H1 (cell line): ENCODE measurements around the gene STT3B. TPM values are rescaled to one million over a fixed set of nuclear protein-coding genes. Genes with fewer than 3 reads are reported as not detected.

Experiments
- CTCF ChIA-PET: fragments of 300-600 bp; sonication (Branson Sonifier 250); formaldehyde crosslinking; loops from one replicate; lab custom pipeline; 2021; ENCODE audit not compliant: partially characterized antibody; lab: Charles Lee
- POLR2A ChIA-PET: fragments of 300-600 bp; sonication (Branson Sonifier 250); formaldehyde crosslinking; loops from one replicate; lab custom pipeline; 2021; ENCODE audit warnings: inconsistent platforms; ENCODE audit not compliant: partially characterized antibody; lab: Charles Lee
- DNase-seq, 2 experiments: peaks; one replicate each; pipeline versions ENCODE4 v3.0.0 to v3.0.0-alpha.2; 2010 to 2022; ENCODE audit warnings: low spot score in 2 of 2, low read depth in 1 of 2, mixed read lengths in 1 of 2
- FAIRE-seq: peaks from 2 replicates; lab custom pipeline; 2011; peaks lifted over from hg19 to GRCh38; lab: Jason Lieb, UNC
- H2AFZ ChIP-seq: 2 replicates; pipeline ENCODE4 v1.8.1; 2012; ENCODE audit warnings: low read length, inconsistent platforms
- H2AK5ac ChIP-seq: 2 replicates; pipeline ENCODE4 v1.6.1; 2013; ENCODE audit warnings: low read depth, low read length
- H2BK120ac ChIP-seq: replicated peaks from 2 replicates; pipeline ENCODE3; 2013; ENCODE audit warnings: low read depth, low read length, inconsistent platforms
- H2BK12ac ChIP-seq: 2 replicates; pipeline ENCODE4 v1.6.1; 2013; ENCODE audit warnings: low read depth, low read length
- H2BK15ac ChIP-seq: 2 replicates; pipeline ENCODE4 v1.6.1; 2013; ENCODE audit warnings: low read length
- H2BK20ac ChIP-seq: 2 replicates; pipeline ENCODE4 v1.6.1; 2013; ENCODE audit warnings: low read length
- H2BK5ac ChIP-seq: 2 replicates; pipeline ENCODE4 v1.6.1; 2013; ENCODE audit warnings: low read depth, low read length
- H3K14ac ChIP-seq: 2 replicates; pipeline ENCODE4 v1.6.1; 2013; ENCODE audit warnings: inconsistent platforms; ENCODE audit not compliant: insufficient read length
- H3K18ac ChIP-seq: 2 replicates; pipeline ENCODE4 v1.6.1; 2013; ENCODE audit warnings: low read length; ENCODE audit errors: extremely low read depth
- H3K23ac ChIP-seq: 2 replicates; pipeline ENCODE4 v1.6.1; 2013; ENCODE audit warnings: inconsistent platforms; ENCODE audit not compliant: insufficient read length
- H3K23me2 ChIP-seq: 2 replicates; pipeline ENCODE4 v1.6.1; 2013; ENCODE audit warnings: low read depth, low read length
- H3K27ac ChIP-seq: 2 replicates; pipeline ENCODE4 v1.6.1; 2011; ENCODE audit warnings: low read depth, low read length, inconsistent platforms
- H3K27me3 ChIP-seq, 4 experiments: replicated peaks in 1 of 4; 1 replicate in 1 of 4; 2 replicates in 3 of 4; pipeline versions ENCODE4 v1.6.1 to v1.8.1; 2011 to 2013; ENCODE audit warnings: low read length in 3 of 4, mild to moderate bottlenecking in 3 of 4, inconsistent platforms in 2 of 4, mixed read lengths in 2 of 4, moderate library complexity in 1 of 4; ENCODE audit not compliant: control insufficient read depth in 3 of 4, insufficient read depth in 3 of 4; ENCODE audit errors: extremely low read depth in 1 of 4
- H3K36me3 ChIP-seq, 4 experiments: 2 replicates each; pipeline versions ENCODE4 v1.6.1 to v1.8.1; 2011 to 2013; ENCODE audit warnings: mild to moderate bottlenecking in 4 of 4, low read length in 3 of 4, moderate library complexity in 2 of 4, control low read depth in 1 of 4, inconsistent platforms in 1 of 4; ENCODE audit not compliant: insufficient read depth in 4 of 4, control insufficient read depth in 2 of 4
- H3K4ac ChIP-seq: replicated peaks from 2 replicates; pipeline ENCODE3; 2013; ENCODE audit warnings: low read length, low read depth, mixed read lengths, inconsistent platforms; ENCODE audit not compliant: insufficient read length
- H3K4me1 ChIP-seq, 4 experiments: replicated peaks in 1 of 4; 1 replicate in 1 of 4; 2 replicates in 3 of 4; pipeline versions ENCODE4 v1.6.1 to v1.8.1; 2011 to 2013; ENCODE audit warnings: low read length in 3 of 4, inconsistent platforms in 2 of 4, mixed read lengths in 1 of 4; ENCODE audit not compliant: insufficient read depth in 4 of 4, control insufficient read depth in 3 of 4
- H3K4me2 ChIP-seq, 2 experiments: 2 replicates each; pipeline versions ENCODE4 v1.6.1 to v1.8.1; 2011 to 2013; ENCODE audit warnings: low read depth in 2 of 2, low read length in 2 of 2, control low read depth in 1 of 2, inconsistent platforms in 1 of 2, mild to moderate bottlenecking in 1 of 2; ENCODE audit not compliant: insufficient read depth in 1 of 2
- H3K4me3 ChIP-seq, 4 experiments: fragments of 200-600, 300-600 bp in 1 of 4; sonication (generic), shearing (Covaris generic), sonication (Bioruptor Twin) in 1 of 4; 2 replicates each; pipeline versions ENCODE4 v1.5.1 to v1.8.1; 2011 to 2016; ENCODE audit warnings: low read length in 4 of 4, low read depth in 3 of 4, control low read depth in 2 of 4, inconsistent platforms in 2 of 4, mild to moderate bottlenecking in 2 of 4, mixed read lengths in 1 of 4, moderate library complexity in 1 of 4; ENCODE audit not compliant: insufficient read depth in 2 of 4; ENCODE audit errors: extremely low read depth in 1 of 4
- H3K56ac ChIP-seq: replicated peaks from 2 replicates; pipeline ENCODE3; 2013; ENCODE audit warnings: low read depth, mild to moderate bottlenecking, mixed read lengths, low read length, inconsistent platforms; ENCODE audit not compliant: insufficient read length
- H3K79me1 ChIP-seq: 2 replicates; pipeline ENCODE4 v1.6.1; 2013; ENCODE audit warnings: low read depth, low read length, control low read depth
- H3K79me2 ChIP-seq, 2 experiments: 2 replicates each; pipeline versions ENCODE4 v1.6.1 to v1.8.1; 2012 to 2013; ENCODE audit warnings: low read length in 2 of 2, mild to moderate bottlenecking in 2 of 2, inconsistent platforms in 1 of 2; ENCODE audit not compliant: insufficient read depth in 2 of 2, control insufficient read depth in 1 of 2
- H3K9ac ChIP-seq, 4 experiments: replicated peaks in 1 of 4; 1 replicate in 1 of 4; 2 replicates in 3 of 4; pipeline versions ENCODE4 v1.6.1 to v1.8.1; 2011 to 2013; ENCODE audit warnings: low read depth in 3 of 4, low read length in 3 of 4, control low read depth in 2 of 4, mild to moderate bottlenecking in 2 of 4, moderate library complexity in 2 of 4, inconsistent platforms in 1 of 4; ENCODE audit errors: extremely low read depth in 1 of 4
- H3K9me3 ChIP-seq, 2 experiments: 2 replicates each; pipeline versions ENCODE4 v1.6.1 to v1.8.1; 2012 to 2013; ENCODE audit warnings: mild to moderate bottlenecking in 2 of 2, moderate library complexity in 2 of 2, control low read depth in 1 of 2, inconsistent platforms in 1 of 2, low read depth in 1 of 2, low read length in 1 of 2, mixed read lengths in 1 of 2; ENCODE audit not compliant: insufficient read depth in 2 of 2
- H4K20me1 ChIP-seq, 2 experiments: replicated peaks in 1 of 2; 2 replicates each; pipeline versions ENCODE3 to v1.8.1; 2011 to 2013; ENCODE audit warnings: inconsistent platforms in 2 of 2, low read length in 2 of 2, mild to moderate bottlenecking in 1 of 2; ENCODE audit not compliant: insufficient read depth in 2 of 2, control insufficient read depth in 1 of 2
- H4K5ac ChIP-seq: 2 replicates; pipeline ENCODE4 v1.6.1; 2013; ENCODE audit warnings: low read length, low read depth, mixed read lengths, inconsistent platforms; ENCODE audit not compliant: insufficient read length
- H4K8ac ChIP-seq: 2 replicates; pipeline ENCODE4 v1.8.0; 2013; ENCODE audit warnings: mild to moderate bottlenecking, moderate library complexity, low read length, inconsistent platforms; ENCODE audit not compliant: insufficient read depth; ENCODE audit errors: extremely low read depth
- H4K91ac ChIP-seq: replicated peaks from 2 replicates; pipeline ENCODE3; 2013; ENCODE audit warnings: low read length, mixed read lengths, inconsistent platforms; ENCODE audit not compliant: insufficient read length
- SP4 ChIP-seq: IDR thresholded peaks from 2 replicates; pipeline ENCODE4 v1.6.1; 2012; ENCODE audit warnings: low read length, inconsistent platforms
- WGBS, 2 experiments: shearing (Covaris generic) in 1 of 2; methylation state at CpG; one replicate each; pipeline versions ENCODE4 v1.1.6 to v1.1.7; 2013 to 2015; ENCODE audit warnings: low lambda C conversion rate in 2 of 2, mixed read lengths in 2 of 2, inconsistent platforms in 1 of 2, low coverage in 1 of 2, missing lambda C conversion rate in 1 of 2; ENCODE audit not compliant: insufficient replicate concordance in 2 of 2, insufficient coverage in 1 of 2, insufficient read length in 1 of 2; ENCODE audit errors: extremely low coverage in 1 of 2, missing lambda C conversion rate in 1 of 2; 5-methylcytosine and 5-hydroxymethylcytosine counted together
- polyA plus RNA-seq, 7 experiments: library from polyadenylated mRNA; depleted of rRNA in 3 of 7; stranded (reverse) in 5 of 7; unstranded in 2 of 7; fragments of >200 nt in 5 of 7; fragments of 200-250 nt in 2 of 7; gene quantifications; 1 replicate in 5 of 7; 2 replicates in 1 of 7; 4 replicates in 1 of 7; pipeline versions ENCODE4 v1.2.1 to v1.2.3, GENCODE V29; 2011 to 2013; ENCODE audit warnings: missing spikeins in 2 of 7, mixed read lengths in 2 of 7
- total RNA-seq: library from RNA; stranded (reverse); fragmentation: NEBNext Ultra II Directional; extraction: Animal tissue kit (Norgen Biotek cat#: 25700); gene quantifications from 2 replicates; pipeline ENCODE4 v1.2.1, GENCODE V29; 2021

The STT3B gene
- total and polyA plus RNA-seq, 2 of the 8 experiments (the other 6 are each of a cell fraction or from before 2014, with no cell fraction given): 43.5 to 134 TPM

- FAIRE-seq (no peak), DNase-seq (no peak)
- Histone ChIP-seq H3K36me3 (peaks cover 0 to 8% (median 6%) of the 10 kb centered on the region in 4 experiments; a peak in 5 of 8 replicates), H3K79me2 (peaks cover 3 to 89% of the 10 kb centered on the region in 2 experiments; a peak in 3 of 4 replicates), H4K91ac (no peak overlapping the region), H3K23me2 (no peaks in the 10 kb centered on the region), H3K4me1 (peaks cover 0 to 2% (median 0%) of the 10 kb centered on the region in 4 experiments; a peak in 2 of 7 replicates), H2BK20ac (no peak overlapping the region), H3K23ac (no peak overlapping the region), H2BK12ac (no peak overlapping the region), H4K8ac (no peak overlapping the region), H2AFZ (no peak overlapping the region), H3K27me3 (no peaks in the 10 kb centered on the region), H3K4me2 (no peak overlapping the region), H2AK5ac (no peak overlapping the region), H3K79me1 (no peaks in the 10 kb centered on the region), H3K18ac (no peak overlapping the region), H2BK120ac (no peak overlapping the region), H2BK15ac (no peak overlapping the region), H4K20me1 (peaks cover 6 to 10% of the 10 kb centered on the region in 2 experiments), H4K5ac (no peak overlapping the region), H3K9ac (no peak overlapping the region), H3K27ac (no peak overlapping the region), H3K4ac (no peak overlapping the region), H3K4me3 (no peak overlapping the region), H2BK5ac (no peak overlapping the region), H3K56ac (no peak overlapping the region), H3K14ac (no peak overlapping the region), H3K9me3 (no peaks in the 10 kb centered on the region)
- POLR2A ChIA-PET: no interaction called here
- CTCF ChIA-PET: interaction anchor here (0.7 kb wide), 1 partner anchor 394 kb away, joined by 3 read pairs; no protein-coding TSS in a partner anchor
- WGBS, 2 experiments: 90% methylated on average over 2 of the region's 2 CpGs; no CpG with 5 or more reads in 1 of the 2 experiments
- no peak for TF ChIP-seq SP4
These were observed 42.7 kb downstream of the STT3B start for GRCh38 chr3:31575448-31575847.
